Hypothalamus (tissue), 51 donors: ENCODE data around the gene LRRC4.

Source experiments
- DNase-seq, 51 donors: peaks; one replicate each; lab custom pipeline; 2025; lab: John Stamatoyannopoulos, UW

Gene LRRC4

GRCh38 chr7:128059143-128059988 is 28.1 kb upstream of the LRRC4 start:
- no peak for DNase-seq

GRCh38 chr7:128057909-128058308 is 26.7 kb upstream of the LRRC4 start:
- no peak for DNase-seq

- DNase-seq = no peak
These were observed 25.7 kb upstream of the LRRC4 start for GRCh38 chr7:128056901-128057300.

GRCh38 chr7:128055637-128056036 is 24.4 kb upstream of the LRRC4 start:
- DNase-seq = no peak

- no peak for DNase-seq
These were observed 23.3 kb upstream of the LRRC4 start for GRCh38 chr7:128054511-128054910.

- no peak for DNase-seq
These were observed 22.8 kb upstream of the LRRC4 start for GRCh38 chr7:128053991-128054390.

- no peak for DNase-seq
These were observed 21.8 kb upstream of the LRRC4 start for GRCh38 chr7:128053023-128053422.

- no peak for DNase-seq
These were observed 21.2 kb upstream of the LRRC4 start for GRCh38 chr7:128052404-128052803.

- DNase-seq = no peak
These were observed 14.5 kb upstream of the LRRC4 start for GRCh38 chr7:128045766-128046165.

GRCh38 chr7:128045158-128045557 is 13.9 kb upstream of the LRRC4 start:
- no peak for DNase-seq

- no peak for DNase-seq
These were observed 12.8 kb upstream of the LRRC4 start for GRCh38 chr7:128044064-128044463.

- peak in 47 of 51 donors; percentile 25 to 96 (median 74) for DNase-seq
These were observed 10.8 kb upstream of the LRRC4 start for GRCh38 chr7:128042012-128042411.

GRCh38 chr7:128041203-128041602 is 10.0 kb upstream of the LRRC4 start:
- DNase-seq = peak in 6 of 51 donors; percentile 9 to 45 (median 22)

GRCh38 chr7:128040205-128040604 is 9.0 kb upstream of the LRRC4 start:
- no peak for DNase-seq

GRCh38 chr7:128039544-128039953 is 8.3 kb upstream of the LRRC4 start:
- DNase-seq = no peak

GRCh38 chr7:128037880-128038619 is 6.8 kb upstream of the LRRC4 start:
- no peak for DNase-seq

- no peak for DNase-seq
These were observed 5.8 kb upstream of the LRRC4 start for GRCh38 chr7:128037081-128037480.

GRCh38 chr7:128036226-128036940 is 5.1 kb upstream of the LRRC4 start:
- DNase-seq = no peak

GRCh38 chr7:128035712-128036111 is 4.5 kb upstream of the LRRC4 start:
- DNase-seq = peak in 10 of 51 donors; percentile 15 to 56 (median 35)

GRCh38 chr7:128034825-128035224 is 3.6 kb upstream of the LRRC4 start:
- DNase-seq = peak in 1 of 51 donors; percentile 20

GRCh38 chr7:128033246-128033645 is 2.0 kb upstream of the LRRC4 start:
- peak in 1 of 51 donors; percentile 63 for DNase-seq
